HT-29 (cell line): ENCODE measurements around the gene LYPLAL1. TPM values are rescaled to one million over a fixed set of nuclear protein-coding genes. Genes with fewer than 3 reads are reported as not detected.

Experiments used
- DNase-seq: peaks from one replicate; pipeline ENCODE4 v3.0.0-alpha.2; 2015; ENCODE audit warnings: low spot score
- total RNA-seq: library from RNA; depleted of rRNA; stranded (reverse); fragments of >200 nt; shearing (Covaris generic); gene quantifications from 2 replicates; pipeline ENCODE4 v1.2.3, GENCODE V29; 2014; rRNA removed

Gene LYPLAL1
- 4.4 and 5.9 TPM in 2 replicates for total RNA-seq

- DNase-seq: peak; percentile 90
Observed at GRCh38 chr1:219173758-219174459, at the start of gene LYPLAL1. LYPLAL1 (plus strand) TSS chr1:219173878; CDS start chr1:219173891, 13 bp downstream.

DNA sequence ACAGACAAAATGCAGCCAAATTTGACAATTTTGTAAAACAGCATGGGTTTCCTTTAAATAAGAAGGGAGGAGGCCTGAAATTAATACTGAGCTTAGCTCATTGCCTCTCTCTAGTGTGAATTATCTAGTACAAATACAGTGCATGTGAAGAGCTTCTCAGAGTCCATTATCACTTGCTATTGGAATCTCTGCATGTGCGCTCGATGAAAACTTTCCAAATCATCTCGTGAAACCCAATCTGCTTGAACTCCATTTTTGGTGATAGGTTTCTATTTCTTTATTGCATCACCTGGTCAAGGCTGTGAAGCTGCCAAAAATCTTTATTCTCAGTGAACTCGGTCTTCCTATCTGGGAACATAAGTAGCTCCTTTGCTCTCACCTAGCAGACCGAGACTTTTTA lies 49.5 kb upstream of the LYPLAL1 start:
- DNase-seq: no peak

- no peak for DNase-seq
Observed at GRCh38 chr1:219125342-219125741, 48.3 kb upstream of the LYPLAL1 start.

GRCh38 chr1:219126377-219126776 lies 47.3 kb upstream of the LYPLAL1 start:
- DNase-seq: no peak

DNA sequence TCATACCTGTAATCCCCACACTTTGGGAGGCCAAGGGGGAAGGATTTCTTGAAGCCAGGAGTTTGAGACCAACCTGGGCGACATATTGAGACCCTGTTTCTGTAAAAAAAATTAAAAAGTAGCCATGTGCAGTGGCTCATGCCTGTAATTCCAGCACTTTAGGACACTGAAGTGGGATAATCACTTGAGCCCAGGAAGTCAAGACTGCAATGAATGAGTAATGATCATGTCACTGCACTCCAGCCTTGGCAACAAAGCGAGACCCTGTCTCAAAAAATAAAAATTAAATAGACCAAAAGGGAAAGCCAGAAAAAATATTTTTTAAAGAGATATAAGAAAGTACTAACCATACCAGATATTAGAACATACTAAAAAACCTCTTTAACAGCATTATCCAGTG lies 44.7 kb upstream of the LYPLAL1 start:
- DNase-seq: no peak

GRCh38 chr1:219130366-219130935 lies 43.2 kb upstream of the LYPLAL1 start:
- no peak for DNase-seq

- no peak for DNase-seq
Observed at GRCh38 chr1:219132939-219133338, 40.7 kb upstream of the LYPLAL1 start.

DNA sequence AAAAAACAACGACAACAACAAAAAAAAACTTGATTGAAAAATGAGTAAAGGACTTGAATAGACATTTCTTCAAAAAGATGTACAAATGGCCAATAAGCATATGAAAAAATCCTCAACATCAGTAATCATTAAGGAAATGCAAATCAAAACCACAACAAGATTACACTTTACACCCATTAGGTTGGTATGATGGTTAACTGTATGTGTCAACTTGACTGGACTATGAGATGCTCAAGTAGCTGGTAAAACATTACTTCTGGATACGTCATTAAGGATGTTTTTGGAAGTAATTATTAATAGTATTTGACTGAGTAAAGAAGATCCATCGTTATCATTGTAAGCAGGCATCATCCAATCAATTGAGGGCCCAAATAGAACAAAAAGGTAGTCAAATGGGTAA lies 34.9 kb upstream of the LYPLAL1 start:
- no peak for DNase-seq

DNA sequence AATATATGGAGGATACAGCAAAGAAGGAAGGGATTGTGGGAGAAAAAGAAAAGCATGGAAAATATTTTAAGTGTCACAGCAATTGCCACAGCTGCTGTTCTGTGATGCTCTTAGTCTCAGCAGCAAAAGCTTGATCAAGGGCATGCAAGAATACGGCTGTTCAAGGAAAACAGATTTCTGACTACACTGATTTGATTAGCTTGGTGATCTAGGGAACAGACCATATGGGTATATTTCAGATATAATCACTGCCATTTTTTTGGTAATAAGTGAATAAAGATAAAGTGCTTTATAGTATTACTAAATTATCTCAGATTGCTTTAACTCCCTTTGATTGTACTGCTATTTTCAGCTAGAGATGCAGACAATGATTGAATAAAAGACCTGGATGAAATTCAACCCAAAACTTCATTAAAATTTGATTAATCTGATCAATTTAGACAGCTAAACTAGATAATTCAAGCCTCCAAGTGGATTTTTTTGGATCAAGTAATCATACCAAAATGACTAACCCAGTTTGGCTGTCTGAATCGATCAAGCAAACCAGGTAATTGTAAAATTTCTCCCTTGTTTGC lies 33.3 kb upstream of the LYPLAL1 start:
- DNase-seq: no peak

DNA sequence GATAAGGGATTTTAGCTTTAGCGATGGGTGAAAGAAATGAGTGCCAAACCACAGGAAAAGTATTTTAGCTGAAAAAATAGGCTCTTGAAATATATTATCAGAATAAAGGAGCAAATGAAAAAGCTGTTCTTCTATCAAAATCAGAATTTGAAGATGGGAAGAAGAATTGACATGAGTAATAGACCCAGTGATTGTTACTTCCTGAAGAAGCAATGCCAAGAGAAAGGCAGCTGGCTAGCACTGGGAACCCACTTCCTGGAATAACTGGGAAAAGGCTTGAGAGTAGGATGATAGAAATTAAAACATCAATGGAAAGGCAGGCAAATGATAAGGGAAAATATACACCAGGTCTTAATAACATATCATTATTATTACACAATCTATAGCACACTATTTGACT lies 29.9 kb upstream of the LYPLAL1 start:
- DNase-seq: no peak

DNA sequence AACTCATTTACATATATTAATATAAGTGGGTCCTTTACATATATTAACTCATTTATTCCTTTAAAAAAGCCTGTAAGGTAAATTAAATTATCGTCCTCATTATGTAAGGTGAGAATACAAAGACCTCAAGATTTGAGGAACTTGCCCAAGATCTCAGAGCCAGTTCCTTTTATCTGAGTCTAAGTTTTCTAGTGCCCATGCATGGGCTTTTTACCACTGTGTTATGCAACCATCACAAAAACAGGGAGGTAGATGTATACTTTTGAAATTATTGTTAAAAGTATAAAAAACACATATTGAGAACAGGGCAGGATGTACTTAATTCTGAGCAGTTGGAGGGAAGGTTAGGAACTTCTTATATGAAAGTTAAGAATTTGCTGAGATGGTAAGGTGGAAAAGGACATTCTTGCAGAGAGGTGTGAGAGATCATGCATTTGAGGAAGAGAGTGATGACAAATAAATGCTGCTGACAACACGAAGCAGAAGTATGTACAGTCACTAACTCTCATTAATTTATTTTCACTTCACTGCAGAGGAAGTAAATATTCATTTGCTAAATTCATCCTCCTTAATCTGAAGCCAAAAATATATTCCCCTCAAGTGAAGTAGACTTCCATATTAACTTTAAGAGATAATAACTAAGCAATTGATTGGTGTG lies 28.9 kb upstream of the LYPLAL1 start:
- no peak for DNase-seq

- no peak for DNase-seq
Observed at GRCh38 chr1:219147571-219148019, 26.1 kb upstream of the LYPLAL1 start.

DNA sequence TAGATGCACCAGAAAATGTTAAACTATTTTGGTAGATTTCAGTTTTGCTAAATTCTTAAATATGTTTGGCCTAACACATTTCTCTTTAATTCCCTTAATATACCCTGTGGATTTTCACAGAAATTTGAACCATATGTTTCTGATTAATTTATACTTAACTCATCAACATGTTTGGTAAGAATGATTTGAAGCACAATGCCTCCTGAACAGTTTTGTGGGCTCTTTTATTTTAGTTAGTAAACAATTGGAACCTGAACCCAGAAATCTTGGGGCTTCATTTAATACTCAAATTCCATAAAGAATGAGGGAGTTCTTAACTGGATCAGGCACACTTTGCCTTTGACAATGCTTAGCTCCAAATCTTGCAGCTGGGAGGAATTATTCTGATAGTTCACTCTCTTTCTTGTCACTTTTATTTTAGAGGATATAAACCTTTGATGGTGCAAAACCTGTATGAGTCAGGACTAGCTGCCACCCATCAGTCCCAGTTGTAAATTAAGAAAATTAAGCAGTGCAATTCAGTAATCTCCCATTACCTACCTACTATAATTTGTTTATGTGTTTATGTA lies 24.6 kb upstream of the LYPLAL1 start:
- no peak for DNase-seq

- no peak for DNase-seq
Observed at GRCh38 chr1:219149953-219150352, 23.7 kb upstream of the LYPLAL1 start.

DNA sequence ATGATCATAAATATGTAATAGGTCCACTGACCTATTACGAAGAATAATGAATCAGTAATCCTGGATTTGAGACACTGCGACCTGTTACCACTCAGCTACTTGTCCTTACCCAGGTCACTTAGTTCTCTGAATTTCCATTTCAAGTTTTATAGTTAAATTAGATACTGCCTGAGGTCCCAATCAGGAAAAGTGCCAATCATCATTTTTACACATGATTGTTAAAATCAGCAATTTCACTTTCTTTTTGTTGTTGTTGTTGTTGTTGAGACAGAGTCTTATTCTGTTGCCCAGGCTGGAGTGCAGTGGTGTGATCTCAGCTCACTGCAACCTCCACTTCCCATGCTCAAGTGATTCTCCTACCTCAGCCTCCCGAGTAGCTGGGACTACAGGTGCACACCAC lies 22.8 kb upstream of the LYPLAL1 start:
- no peak for DNase-seq

DNA sequence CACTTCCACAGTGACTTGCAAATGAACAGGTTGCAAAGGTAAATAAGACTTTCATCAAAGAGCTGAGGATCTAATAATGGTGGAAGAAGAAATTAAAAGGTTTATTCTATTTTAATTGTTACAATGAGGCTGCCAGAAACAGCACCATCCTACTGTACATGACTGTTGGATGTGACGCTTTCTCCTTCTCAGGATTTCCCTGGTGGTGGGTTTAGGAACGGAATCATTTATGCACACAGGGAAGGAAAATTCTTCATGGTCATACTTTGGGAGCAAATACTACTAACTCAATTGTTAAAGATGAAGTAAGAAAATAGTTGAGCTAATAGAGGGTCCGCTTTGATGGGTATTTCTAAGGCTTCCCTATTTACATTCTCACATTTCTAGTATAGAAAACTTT lies 22.2 kb upstream of the LYPLAL1 start:
- DNase-seq: no peak

DNA sequence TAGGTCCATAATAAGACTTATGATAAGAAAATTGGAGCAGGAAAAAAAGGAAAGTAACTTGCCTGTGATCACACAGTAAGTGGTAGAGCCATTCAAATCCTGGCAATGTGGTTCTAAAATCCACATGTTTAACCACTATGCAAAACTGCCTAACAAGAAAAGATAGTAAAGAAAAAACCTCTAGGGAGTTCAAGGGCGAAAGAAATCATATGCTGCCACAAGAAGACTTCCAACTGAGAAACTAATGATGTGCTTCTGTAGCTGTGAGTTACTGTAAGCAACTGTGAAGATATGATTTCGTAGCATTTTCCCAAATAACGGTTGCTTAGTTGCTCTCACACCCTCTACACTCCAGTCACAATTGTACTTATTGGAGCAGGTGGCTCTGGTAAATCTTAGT lies 20.9 kb upstream of the LYPLAL1 start:
- no peak for DNase-seq

DNA sequence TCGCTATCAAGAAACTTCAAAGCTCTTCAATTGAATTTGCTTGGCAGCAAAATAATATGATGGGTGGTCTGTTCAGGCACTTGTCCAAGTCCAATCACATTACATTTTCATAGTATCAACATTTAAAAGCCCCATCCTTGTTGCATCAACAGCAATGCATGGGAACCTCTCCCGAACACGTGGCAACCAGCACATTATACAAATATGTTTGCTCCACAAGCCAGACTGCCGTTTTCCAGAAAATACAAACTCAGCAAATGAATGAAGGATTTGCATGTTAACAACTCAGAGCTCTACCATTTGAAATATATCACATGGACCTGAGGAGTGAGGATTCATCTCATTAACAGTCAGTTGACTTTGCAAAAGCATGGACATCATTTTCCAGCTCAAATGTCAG lies 20.0 kb upstream of the LYPLAL1 start:
- no peak for DNase-seq

DNA sequence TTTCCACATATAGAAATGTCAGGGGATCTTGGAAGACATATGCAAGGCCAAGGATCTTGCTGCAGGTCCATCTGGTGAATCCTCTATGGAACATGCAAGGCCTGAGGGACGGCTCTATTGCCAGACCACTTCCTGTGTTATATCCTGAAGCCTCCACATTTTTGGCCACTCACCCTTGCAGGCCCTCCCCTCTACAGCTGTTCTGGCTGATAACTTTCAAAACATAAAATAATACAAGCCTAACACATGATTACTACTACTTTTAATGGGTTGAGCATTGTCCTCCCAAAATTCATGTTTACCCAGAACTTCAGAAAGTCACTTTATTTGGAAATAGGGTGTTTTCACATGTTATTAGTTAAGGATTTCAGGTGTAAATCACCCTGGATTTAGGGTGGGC lies 18.5 kb upstream of the LYPLAL1 start:
- no peak for DNase-seq

GRCh38 chr1:219159946-219160645 lies 13.6 kb upstream of the LYPLAL1 start:
- DNase-seq: peak; percentile 34

GRCh38 chr1:219160967-219161366 lies 12.7 kb upstream of the LYPLAL1 start:
- no peak for DNase-seq

- no peak for DNase-seq
Observed at GRCh38 chr1:219161371-219161770, 12.3 kb upstream of the LYPLAL1 start.
